ENCODE results near the gene POC1A.
"Not testable (repeated sequence)": the region's sequence is repeated elsewhere in the genome, so short reads cannot be mapped to it uniquely, and the experiment has no call there.

The POC1A gene

GRCh38 chr3:52034212-52034611, 120.0 kb downstream of the POC1A start:
- DNase-seq, result no peak

- not testable (repeated sequence) for DNase-seq
Observed at GRCh38 chr3:52033748-52034147, 120.5 kb downstream of the POC1A start.

- peak in 26 of 51 donors; percentile 25 to 75 (median 54) for DNase-seq
Observed at GRCh38 chr3:52032702-52033408, 121.4 kb downstream of the POC1A start.

GRCh38 chr3:52031896-52032295, 122.3 kb downstream of the POC1A start:
- no peak for DNase-seq

- no peak for DNase-seq
Observed at GRCh38 chr3:52030714-52031310, 123.4 kb downstream of the POC1A start.

- DNase-seq, result no peak
Observed at GRCh38 chr3:52029535-52029934, 124.7 kb downstream of the POC1A start.

GRCh38 chr3:52029053-52029452, 125.2 kb downstream of the POC1A start:
- no peak for DNase-seq

GRCh38 chr3:52028572-52028971, 125.7 kb downstream of the POC1A start:
- DNase-seq, result peak in 38 of 51 donors; percentile 28 to 88 (median 64)

GRCh38 chr3:52026041-52026440, 128.2 kb downstream of the POC1A start:
- no peak for DNase-seq

GRCh38 chr3:52025453-52025852, 128.8 kb downstream of the POC1A start:
- no peak for DNase-seq
